OCI-LY7 (cell line): Measurements from ENCODE around the gene MSANTD2.

Experiments used
- CTCF ChIP-seq: fragments of 200-600 bp; sonication (generic); conservative IDR thresholded peaks from 2 replicates; pipeline ENCODE4 v1.5.1; 2014; ENCODE audit warnings: mild to moderate bottlenecking, antibody characterized with exemption, low read length, moderate library complexity, mixed read lengths
- EZH2phosphoT487 ChIP-seq: fragments of 200-600 bp; sonication (generic); IDR thresholded peaks from 2 replicates; pipeline ENCODE4 v1.6.1; 2018; ENCODE audit warnings: low read depth, borderline replicate concordance, mild to moderate bottlenecking, mixed run types, antibody characterized with exemption, low read length, moderate library complexity, mixed read lengths

GRCh38 chr11:124844664-124845079, 44.5 kb upstream of the MSANTD2 start:
- TF ChIP-seq CTCF (no peak), EZH2phosphoT487 (no peak)
